Dermis blood vessel endothelial cell (primary cell): Measurements from ENCODE around the gene SSC4D. TPM values are rescaled to one million over a fixed set of nuclear protein-coding genes. Genes with fewer than 3 reads are reported as not detected.
"Not testable (repeated sequence)": the region's sequence is repeated elsewhere in the genome, so short reads cannot be mapped to it uniquely, and the experiment has no call there.

Source experiments
- DNase-seq: peaks from one replicate; pipeline ENCODE4 v3.0.0; 2010
- total RNA-seq: library from RNA; depleted of rRNA; stranded (reverse); fragments of >200 nt; gene quantifications from 2 replicates; pipeline ENCODE4 v1.2.3, GENCODE V29; 2014

The SSC4D gene
- 0.68 and 0.98 TPM in 2 replicates for total RNA-seq

GRCh38 chr7:76409537-76409936 is at the start of gene SSC4D:
Gene SSC4D (minus strand): TSS chr7:76409697. CDS start chr7:76404439, 5,258 bp downstream.
- DNase-seq, result no peak

DNA sequence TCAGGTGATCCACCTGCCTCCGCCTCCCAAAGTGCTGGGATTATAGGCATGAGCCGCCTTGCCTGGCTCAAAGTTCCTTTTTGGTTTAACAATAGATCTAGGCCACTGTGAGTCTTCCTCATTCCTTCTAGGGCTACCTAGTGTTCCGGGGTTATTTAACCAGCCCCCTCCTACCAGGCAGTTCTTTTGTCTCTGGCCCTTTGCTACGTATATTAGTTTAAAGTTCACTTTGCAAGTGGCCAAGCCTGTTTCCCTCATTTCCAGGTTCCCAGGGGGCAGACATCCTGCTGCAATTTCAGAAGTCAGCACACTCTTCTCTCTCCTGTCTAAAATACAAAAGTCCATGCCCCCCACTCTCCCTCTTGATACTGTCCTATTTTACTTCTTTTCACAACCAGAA is 49.0 kb upstream of the SSC4D start:
- DNase-seq, result not testable (repeated sequence)

GRCh38 chr7:76457017-76457416 is 47.5 kb upstream of the SSC4D start:
- not testable (repeated sequence) for DNase-seq

- peak; percentile 56 for DNase-seq
These were observed 36.1 kb upstream of the SSC4D start for GRCh38 chr7:76445577-76446008.

GRCh38 chr7:76443846-76444245 is 34.3 kb upstream of the SSC4D start:
- DNase-seq, result not testable (repeated sequence)

DNA sequence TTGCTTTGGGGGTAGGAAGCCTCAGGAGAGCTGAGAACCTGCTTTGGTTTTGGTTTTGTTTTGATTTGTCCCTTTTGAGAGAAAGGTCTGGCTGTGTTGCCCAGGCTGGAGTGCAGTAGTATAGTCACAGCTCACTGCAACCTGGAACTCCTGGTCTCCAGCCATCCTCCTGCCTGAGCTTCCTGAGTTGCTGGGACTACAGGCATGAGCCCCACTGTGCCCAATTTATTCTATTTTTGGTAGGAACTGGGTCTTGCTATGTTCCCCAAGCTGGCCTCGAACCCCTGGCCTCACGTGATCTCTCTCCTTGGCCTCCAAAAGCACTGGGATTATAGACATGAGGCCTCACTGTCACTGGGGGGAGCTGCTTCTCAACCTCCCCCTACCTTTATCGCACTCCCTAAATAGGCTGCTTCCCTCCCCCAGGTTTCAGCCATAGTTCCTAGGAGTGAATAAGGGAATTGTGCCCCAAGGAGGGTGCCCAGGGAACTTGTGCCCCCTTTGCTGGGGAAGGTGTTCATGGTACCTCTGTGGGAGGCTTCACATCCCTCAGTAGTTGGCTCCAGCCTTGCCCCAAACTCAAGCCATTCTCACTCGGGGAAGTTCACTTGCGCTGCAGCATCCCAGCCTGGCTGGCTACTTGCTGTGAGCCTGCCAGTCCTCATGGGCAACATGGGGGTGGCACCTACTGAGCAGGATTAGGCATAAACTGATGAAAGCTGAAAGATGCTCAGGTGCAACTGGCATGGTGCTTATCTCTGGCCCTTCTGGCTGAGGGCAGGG is 33.4 kb upstream of the SSC4D start:
- not testable (repeated sequence) for DNase-seq

DNA sequence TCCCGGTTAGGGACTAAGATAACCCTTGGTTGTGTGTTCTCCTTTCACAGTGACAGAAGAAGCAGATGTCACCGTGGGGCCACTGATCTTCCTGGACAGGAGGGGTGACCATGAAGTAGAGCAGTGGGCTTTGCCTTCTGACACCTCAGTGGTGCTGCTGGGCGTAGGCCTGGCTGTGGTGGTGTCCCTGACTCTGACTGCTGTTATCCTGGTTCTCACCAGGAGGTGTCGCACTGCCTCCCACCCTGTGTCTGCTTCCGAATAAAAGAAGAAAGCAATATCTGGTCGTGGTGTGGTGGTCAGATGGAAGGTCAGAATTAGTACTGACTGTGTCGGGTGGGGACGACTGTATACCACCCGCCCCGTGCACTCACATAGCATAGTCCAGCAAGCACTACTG is 32.3 kb upstream of the SSC4D start:
- DNase-seq, result not testable (repeated sequence)

- not testable (repeated sequence) for DNase-seq
These were observed 30.9 kb upstream of the SSC4D start for GRCh38 chr7:76440404-76440803.

DNA sequence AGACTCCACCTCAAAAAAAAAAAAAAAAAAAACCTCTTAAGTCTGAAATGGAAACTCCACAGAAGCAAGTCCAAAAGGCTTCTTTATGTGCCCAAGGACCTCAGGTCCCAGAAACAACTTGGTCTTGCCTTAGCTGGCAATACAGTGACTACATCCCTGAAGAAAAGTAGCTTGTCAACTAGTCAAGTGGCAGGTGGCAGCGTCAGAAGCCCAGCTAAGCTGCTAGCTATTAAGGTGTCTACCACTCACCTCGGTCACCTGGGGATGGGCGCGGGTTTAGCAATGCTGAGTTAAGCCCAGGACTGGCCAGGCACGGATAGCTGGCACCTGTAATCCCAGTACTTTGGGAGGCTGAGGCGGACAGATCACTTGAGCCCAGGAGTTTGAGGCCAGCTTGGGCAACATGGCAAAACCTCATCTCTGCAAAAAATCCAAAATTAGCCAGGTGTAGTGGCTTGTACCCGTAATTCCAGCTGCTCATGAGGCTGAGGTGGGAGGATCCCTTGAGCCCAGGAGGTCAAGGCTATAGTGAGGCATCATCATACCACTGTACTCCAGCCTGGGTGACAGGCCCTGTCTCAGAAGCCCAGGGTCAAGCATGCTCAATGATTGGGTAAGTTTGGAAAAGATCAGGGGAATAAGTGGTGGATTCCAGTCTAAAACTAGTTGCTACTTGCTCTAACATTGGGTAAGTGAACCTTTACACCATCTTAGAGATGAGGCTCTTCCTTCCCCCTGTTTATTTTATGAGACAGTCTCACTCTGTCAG is 29.8 kb upstream of the SSC4D start:
- DNase-seq, result not testable (repeated sequence)

DNA sequence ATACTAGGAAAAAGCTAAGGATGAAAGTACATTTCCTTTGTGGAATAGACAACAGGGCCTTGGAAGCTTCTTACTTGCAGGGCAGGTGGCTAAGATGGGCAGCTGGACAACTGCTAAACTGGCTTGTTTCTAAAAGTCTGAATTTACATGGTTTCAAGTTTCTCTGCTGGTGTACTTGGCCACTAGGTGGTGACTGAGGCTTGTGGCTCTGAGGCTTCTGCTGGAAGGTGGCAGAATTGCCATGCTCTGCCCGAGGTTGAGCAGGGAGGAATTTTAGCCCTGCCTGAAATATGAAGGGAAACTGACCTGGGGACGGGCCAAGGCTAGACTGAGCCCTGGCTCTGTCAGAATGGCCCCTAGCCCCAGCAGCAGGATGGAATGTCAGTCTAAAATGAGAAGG is 28.4 kb upstream of the SSC4D start:
- peak; percentile 95 for DNase-seq

- DNase-seq, result no peak
These were observed 21.3 kb upstream of the SSC4D start for GRCh38 chr7:76430836-76431235.

- DNase-seq, result no peak
These were observed 20.7 kb upstream of the SSC4D start for GRCh38 chr7:76430211-76430610.

GRCh38 chr7:76428868-76429805 is 19.6 kb upstream of the SSC4D start:
- peak; percentile 69 for DNase-seq

DNA sequence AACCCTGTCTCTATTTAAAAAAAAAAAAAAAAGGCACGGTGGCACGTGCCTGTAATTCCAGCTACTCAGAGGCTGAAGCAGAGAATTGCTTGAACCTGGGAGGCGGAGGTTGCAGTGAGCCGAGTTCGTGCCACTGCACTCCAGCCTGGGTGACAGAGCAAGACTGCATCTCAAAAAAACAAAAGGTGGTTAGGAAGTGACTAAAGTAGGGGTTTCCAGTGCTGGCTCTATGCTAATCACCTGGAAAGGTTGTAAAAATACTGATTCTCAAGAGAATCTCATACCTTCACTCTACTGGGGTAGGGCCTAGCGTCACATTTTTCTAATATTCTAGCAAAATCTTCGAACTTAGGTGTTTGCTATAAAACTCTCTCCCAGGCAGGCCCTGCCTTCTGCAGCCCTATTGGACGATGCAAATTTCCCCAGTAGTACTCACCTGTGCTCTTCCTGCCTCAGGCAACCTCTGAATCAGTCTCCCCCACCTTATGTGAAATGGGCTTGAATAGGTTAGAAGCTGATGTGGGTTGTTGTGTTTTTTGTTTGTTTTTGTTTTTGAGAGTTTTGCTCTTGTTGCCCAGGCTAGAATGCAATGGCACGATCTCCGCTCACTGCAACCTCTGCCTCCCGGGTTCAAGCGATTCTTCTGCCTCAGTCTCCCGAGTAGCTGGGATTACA is 18.8 kb upstream of the SSC4D start:
- DNase-seq, result no peak

DNA sequence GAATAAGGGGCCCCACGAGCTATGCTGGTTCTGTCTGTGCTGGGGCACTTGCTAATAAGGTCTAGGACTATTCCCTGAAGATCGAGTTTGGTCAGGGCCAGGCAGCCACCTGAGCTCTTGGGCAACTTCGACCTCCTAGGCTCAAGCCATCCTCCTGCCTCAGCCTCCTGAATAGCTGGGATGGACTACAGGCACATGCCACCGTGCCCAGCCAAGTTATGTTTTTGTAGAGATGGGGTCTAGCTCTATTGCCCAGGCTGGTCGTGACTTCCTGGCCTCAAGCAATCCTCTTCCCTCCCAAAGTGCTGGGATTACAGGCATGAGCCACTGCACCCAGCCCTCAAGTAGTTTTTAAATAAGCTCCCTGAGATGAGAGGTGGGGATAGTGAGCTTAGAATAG is 18.1 kb upstream of the SSC4D start:
- no peak for DNase-seq

GRCh38 chr7:76426246-76426645 is 16.7 kb upstream of the SSC4D start:
- no peak for DNase-seq

DNA sequence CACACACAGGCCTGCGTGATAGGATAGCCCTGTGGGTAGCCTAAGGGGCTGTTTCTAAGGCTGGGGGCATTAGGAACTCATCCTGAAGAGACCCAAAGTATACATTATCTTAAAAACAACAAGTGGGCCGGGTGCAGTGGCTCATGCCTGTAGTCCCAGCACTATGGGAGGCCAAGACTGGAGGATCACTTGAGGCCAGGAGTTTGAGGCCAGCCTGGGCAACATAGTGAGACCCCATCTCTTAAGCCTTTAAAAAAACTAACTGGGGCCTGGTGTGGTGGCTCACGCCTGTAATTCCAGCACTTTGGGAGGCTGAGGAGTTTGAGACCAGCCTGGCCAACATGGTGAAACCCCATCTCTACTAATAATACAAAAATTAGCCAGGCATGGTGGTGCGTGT is 16.1 kb upstream of the SSC4D start:
- not testable (repeated sequence) for DNase-seq

DNA sequence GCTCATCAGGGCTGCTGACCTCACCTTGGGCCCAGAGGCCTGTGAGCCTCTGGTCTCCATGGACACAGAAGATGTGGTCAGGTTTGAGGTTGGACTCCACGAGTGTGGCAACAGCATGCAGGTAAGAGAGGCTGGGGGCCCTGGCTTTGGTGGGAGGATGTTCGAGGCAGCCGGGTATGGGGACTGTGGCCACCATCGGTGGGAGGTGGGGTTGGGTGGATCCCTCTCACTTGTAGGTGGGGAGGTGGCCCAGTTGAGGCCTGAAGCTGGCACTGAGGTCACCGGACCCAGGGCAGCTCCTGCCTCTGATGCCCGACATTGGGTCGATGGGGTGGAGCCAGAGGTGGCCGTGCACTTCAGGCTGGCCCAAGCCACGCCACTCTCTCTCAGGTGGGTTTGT is 15.7 kb upstream of the SSC4D start:
- DNase-seq, result no peak

DNA sequence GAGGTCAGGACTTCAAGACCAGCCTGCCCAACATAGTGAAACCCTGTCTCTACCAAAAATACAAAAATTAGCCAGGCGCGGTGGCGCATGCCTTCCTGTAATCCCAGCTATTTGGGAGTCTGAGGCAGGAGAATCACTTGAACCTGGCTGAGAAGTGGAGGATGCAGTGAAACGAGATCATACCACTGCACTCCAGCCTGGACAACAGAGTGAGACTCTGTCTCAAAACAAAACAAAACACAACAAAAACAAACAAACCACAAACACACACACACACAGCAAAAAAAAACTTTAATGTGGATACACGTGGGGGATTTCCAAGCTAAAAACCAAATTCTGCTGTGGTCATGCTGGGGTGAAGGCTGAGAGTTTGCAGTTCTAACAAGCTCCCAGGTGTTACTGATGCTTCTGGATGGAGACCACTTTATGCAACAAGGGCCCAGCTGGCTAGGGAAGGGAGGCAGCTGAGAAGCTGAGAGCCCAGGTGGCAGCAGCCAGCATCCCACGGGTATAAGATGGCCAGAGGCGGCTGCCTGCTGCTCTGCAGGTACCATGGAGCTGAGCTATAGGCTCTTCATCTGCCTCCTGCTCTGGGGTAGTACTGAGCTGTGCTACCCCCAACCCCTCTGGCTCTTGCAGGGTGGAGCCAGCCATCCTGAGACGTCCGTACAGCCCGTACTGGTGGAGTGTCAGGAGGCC is 15.1 kb upstream of the SSC4D start, which contains the start of gene ZP3:
TSS of gene ZP3 (plus strand) at position 538 of the 699 bp plus-strand sequence. CDS start at position 553, 15 bp downstream.
- DNase-seq, result no peak

GRCh38 chr7:76423666-76424412 is 14.3 kb upstream of the SSC4D start:
- DNase-seq, result no peak

DNA sequence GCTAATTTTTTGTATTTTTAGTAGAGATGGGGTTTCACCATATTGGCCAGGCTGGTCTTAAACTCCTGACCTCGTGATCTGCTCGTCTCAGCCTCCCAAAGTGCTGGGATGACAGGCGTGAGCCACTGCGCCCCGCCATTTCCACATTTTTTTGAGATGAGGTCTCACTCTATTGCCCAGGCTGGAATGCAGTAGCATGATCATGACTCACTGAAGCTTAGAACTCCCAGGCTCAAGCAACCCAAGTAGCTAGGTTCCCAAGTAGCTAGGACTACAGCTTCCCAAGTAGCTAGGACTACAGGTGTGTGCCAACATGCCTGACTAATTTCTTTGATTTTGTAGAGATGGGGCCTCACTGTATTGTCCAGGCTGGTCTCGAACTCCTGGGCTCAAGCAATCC is 11.6 kb upstream of the SSC4D start:
- peak; percentile 82 for DNase-seq
